Caco-2 (cell line): ENCODE data around the gene OTX2. TPM values are rescaled to one million over a fixed set of nuclear protein-coding genes. Genes with fewer than 3 reads are reported as not detected.

Source experiments
- BruUV-seq: library from RNA; stranded (reverse); fragments of 400-500 nt; replicated peaks from 2 replicates; lab custom pipeline; 2021; lab: Mats Ljungman, UMichigan
- CTCF ChIA-PET: fragments of 300-600 bp; sonication (Branson Sonifier 250); formaldehyde crosslinking; loops from one replicate; lab custom pipeline; 2022; ENCODE audit warnings: antibody characterized with exemption; lab: Charles Lee
- POLR2A ChIA-PET: fragments of 300-600 bp; sonication (Branson Sonifier 250); formaldehyde crosslinking; loops from one replicate; lab custom pipeline; 2022; ENCODE audit warnings: antibody characterized with exemption; lab: Charles Lee
- DNase-seq, 2 experiments: peaks; one replicate each; pipeline versions ENCODE4 v3.0.0 to v3.0.0-alpha.2; 2020 to 2022
- H3K27me3 ChIP-seq: replicated peaks from 2 replicates; pipeline ENCODE4 v1.6.0; 2011; ENCODE audit warnings: low read length; ENCODE audit not compliant: control insufficient read depth, insufficient read depth
- H3K36me3 ChIP-seq: 2 replicates; pipeline ENCODE4 v1.5.1; 2011; ENCODE audit warnings: low read length; ENCODE audit not compliant: control insufficient read depth, insufficient read depth
- H3K4me1 ChIP-seq: fragments of 250-450 bp; sonication (Bioruptor Pico); 2 replicates; pipeline ENCODE4 v1.5.1; 2020; ENCODE audit warnings: mild to moderate bottlenecking
- H3K4me3 ChIP-seq: 2 replicates; pipeline ENCODE4 v1.5.1; 2011; ENCODE audit warnings: low read depth, mild to moderate bottlenecking, control low read depth, low read length
- H3K9me3 ChIP-seq: fragments of 250-450 bp; sonication (Bioruptor Pico); 2 replicates; pipeline ENCODE4 v1.5.1; 2020; ENCODE audit warnings: mild to moderate bottlenecking, moderate library complexity
- H3K27ac Mint-ChIP-seq: one replicate; pipeline ENCODE4 v1.8.0; 2022; ENCODE audit warnings: mixed read lengths; ENCODE audit not compliant: unreplicated experiment
- H3K27me3 Mint-ChIP-seq: one replicate; pipeline ENCODE4 v1.8.0; 2022; ENCODE audit warnings: mixed read lengths; ENCODE audit not compliant: insufficient read depth, unreplicated experiment
- H3K36me3 Mint-ChIP-seq: one replicate; pipeline ENCODE4 v1.8.0; 2022; ENCODE audit warnings: mild to moderate bottlenecking, mixed read lengths; ENCODE audit not compliant: insufficient read depth, unreplicated experiment
- H3K4me1 Mint-ChIP-seq: one replicate; pipeline ENCODE4 v1.8.0; 2022; ENCODE audit warnings: low read depth, mixed read lengths; ENCODE audit not compliant: unreplicated experiment
- H3K4me3 Mint-ChIP-seq: one replicate; pipeline ENCODE4 v1.8.0; 2022; ENCODE audit warnings: mild to moderate bottlenecking, moderate library complexity, mixed read lengths; ENCODE audit not compliant: unreplicated experiment
- H3K9me3 Mint-ChIP-seq: one replicate; pipeline ENCODE4 v1.8.0; 2022; ENCODE audit warnings: mixed read lengths; ENCODE audit not compliant: unreplicated experiment
- CTCF ChIP-seq, 2 experiments: fragments of 200-600 bp in 1 of 2; IDR thresholded peaks; 1 replicate in 1 of 2; 2 replicates in 1 of 2; pipeline versions ENCODE4 v1.5.1 to v1.8.0; 2011 to 2022; ENCODE audit warnings: antibody characterized with exemption in 1 of 2, control low read depth in 1 of 2, inconsistent platforms in 1 of 2, low read depth in 1 of 2, low read length in 1 of 2, mild to moderate bottlenecking in 1 of 2, moderate library complexity in 1 of 2; ENCODE audit not compliant: insufficient read depth in 1 of 2, severe bottlenecking in 1 of 2, unreplicated experiment in 1 of 2
- intact Hi-C: fragments of 100-400 bp; cut with micrococcal nuclease; formaldehyde crosslinking; loops from one replicate; pipeline ENCODE4 v1.10.0; 2022; ENCODE audit not compliant: unreplicated experiment
- total RNA-seq: library from RNA; stranded (reverse); gene quantifications from 2 replicates; pipeline ENCODE4 v1.2.3, GENCODE V29; 2022

The OTX2 gene
- total RNA-seq, 1 experiment from 2014 or later = not detected

DNA sequence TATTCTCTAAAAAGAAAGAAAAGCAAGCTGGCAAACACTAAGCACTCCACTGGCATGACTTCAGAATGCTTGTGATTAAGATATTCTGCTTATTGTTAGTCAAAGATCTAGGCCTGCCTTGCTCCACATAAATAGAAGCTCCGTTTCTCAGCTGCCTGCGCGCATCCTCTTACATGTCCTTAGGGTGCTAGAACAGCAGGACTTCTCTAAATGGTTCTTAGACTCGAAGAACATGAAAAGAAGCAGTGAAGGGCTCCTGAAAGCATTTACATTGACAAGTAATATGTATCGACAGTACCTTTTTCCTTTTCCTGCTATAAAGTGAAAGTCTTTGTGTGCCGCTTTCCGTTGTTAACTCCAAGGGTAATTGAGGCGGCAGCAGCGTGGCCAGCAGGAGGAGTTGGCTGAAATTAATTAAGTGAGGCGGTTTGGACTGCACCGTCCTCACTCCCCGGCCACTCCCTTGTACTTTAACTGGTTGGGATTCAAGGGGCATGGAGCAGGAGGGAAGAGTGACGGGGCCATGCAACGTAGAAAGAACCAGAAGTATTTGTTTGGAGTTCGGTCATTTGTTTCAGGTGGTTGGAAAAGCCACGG, 34.2 kb upstream of the OTX2 start:
- CTCF ChIA-PET = no interaction called here
- no peaks in the 10 kb centered on the region for H3K9me3 ChIP-seq
- H3K4me1 ChIP-seq = no peaks in the 10 kb centered on the region
- Mint-ChIP-seq H3K36me3 (no peaks in the 10 kb centered on the region), H3K4me3 (no peak overlapping the region), H3K27me3 (peaks cover 2% of the 10 kb centered on the region), H3K9me3 (no peaks in the 10 kb centered on the region), H3K27ac (no peak overlapping the region), H3K4me1 (peaks cover 6% of the 10 kb centered on the region)
- intact Hi-C loops = no loop called here
- no peaks in the 10 kb centered on the region for H3K36me3 ChIP-seq
- BruUV-seq = no TSS peak
- POLR2A ChIA-PET = no interaction called here
- no peak for DNase-seq
- H3K4me3 ChIP-seq = no peak overlapping the region
- no peaks in the 10 kb centered on the region for H3K27me3 ChIP-seq
- TF ChIP-seq CTCF (IDR thresholded peaks at IDR 0.05; ENCODE audit: insufficient read depth in 1 of 2, low read depth in 1 of 2, low read length in 1 of 2, severe bottlenecking in 1 of 2, unreplicated experiment in 1 of 2) = no peak

DNA sequence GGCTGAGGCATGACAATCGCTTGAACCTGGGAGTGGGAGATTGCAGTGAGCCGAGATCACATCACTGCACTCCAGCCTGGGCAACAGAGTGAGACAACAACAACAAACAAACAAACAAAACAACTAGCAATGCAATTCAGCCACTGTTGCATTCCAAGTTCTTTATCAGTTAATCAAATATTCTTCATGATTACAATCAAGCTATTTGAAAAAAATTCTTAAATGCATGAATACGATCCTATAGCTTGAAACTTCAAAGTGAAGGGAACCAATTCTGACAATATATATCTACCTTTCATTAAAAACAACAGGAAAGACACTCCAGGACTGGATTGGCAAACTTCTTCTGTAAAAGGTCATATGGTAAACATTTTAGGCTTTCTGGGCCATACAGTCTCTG, 31.3 kb upstream of the OTX2 start:
- no peaks in the 10 kb centered on the region for H3K36me3 Mint-ChIP-seq
- ChIA-PET POLR2A (no interaction called here), CTCF (no interaction called here)
- no peak for DNase-seq
- no peaks in the 10 kb centered on the region for H3K4me1 ChIP-seq
- H3K4me3 Mint-ChIP-seq = no peak overlapping the region
- H3K9me3 Mint-ChIP-seq = no peaks in the 10 kb centered on the region
- H3K4me1 Mint-ChIP-seq = no peaks in the 10 kb centered on the region
- no peaks in the 10 kb centered on the region for H3K27me3 Mint-ChIP-seq
- H3K27me3 ChIP-seq = no peaks in the 10 kb centered on the region
- no peaks in the 10 kb centered on the region for H3K9me3 ChIP-seq
- no peak overlapping the region for H3K27ac Mint-ChIP-seq
- no peaks in the 10 kb centered on the region for H3K36me3 ChIP-seq
- BruUV-seq = no TSS peak
- H3K4me3 ChIP-seq = no peak overlapping the region
- intact Hi-C loops = no loop called here
- TF ChIP-seq CTCF (IDR thresholded peaks at IDR 0.05; ENCODE audit: insufficient read depth in 1 of 2, low read depth in 1 of 2, low read length in 1 of 2, severe bottlenecking in 1 of 2, unreplicated experiment in 1 of 2) = no peak

DNA sequence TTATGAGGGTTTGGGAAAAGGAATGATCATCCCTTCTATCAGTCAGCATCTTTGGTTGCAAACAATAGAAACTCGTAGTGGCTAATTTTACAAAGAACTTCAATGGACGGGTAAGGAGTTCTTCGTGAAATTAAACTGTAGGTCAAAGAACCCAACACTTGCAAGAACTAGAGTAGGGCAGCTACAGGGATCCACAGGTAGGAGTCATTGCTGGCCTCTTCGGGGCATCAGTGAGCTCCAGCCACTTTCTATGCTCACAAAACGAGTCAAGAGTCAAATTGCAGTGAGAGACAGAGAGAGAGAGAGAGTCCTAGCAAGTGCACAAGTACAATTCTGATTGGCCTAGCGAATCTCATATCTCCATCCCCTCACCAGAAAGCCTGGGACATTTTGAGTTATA, 29.9 kb upstream of the OTX2 start:
- Histone ChIP-seq H3K27me3 (no peaks in the 10 kb centered on the region), H3K36me3 (no peaks in the 10 kb centered on the region)

More for the DNA sequence above, 29.9 kb upstream of the OTX2 start:
- Mint-ChIP-seq H3K9me3 (no peaks in the 10 kb centered on the region), H3K4me1 (no peaks in the 10 kb centered on the region), H3K36me3 (no peaks in the 10 kb centered on the region), H3K27ac (no peak overlapping the region), H3K27me3 (no peaks in the 10 kb centered on the region), H3K4me3 (no peak overlapping the region)
- Histone ChIP-seq H3K4me1 (no peaks in the 10 kb centered on the region), H3K9me3 (no peaks in the 10 kb centered on the region), H3K4me3 (no peak overlapping the region)
- CTCF ChIA-PET = no interaction called here
- POLR2A ChIA-PET = no interaction called here
- no peak for DNase-seq
- BruUV-seq = no TSS peak
- TF ChIP-seq CTCF (IDR thresholded peaks at IDR 0.05; ENCODE audit: insufficient read depth in 1 of 2, low read depth in 1 of 2, low read length in 1 of 2, severe bottlenecking in 1 of 2, unreplicated experiment in 1 of 2) = no peak
- intact Hi-C loops = no loop called here
